ENCODE results near the gene SPECC1L.

SPECC1L gene

GRCh38 chr22:24400726-24401596 is 130.3 kb downstream of the SPECC1L start:
- DNase-seq: no peak

DNA sequence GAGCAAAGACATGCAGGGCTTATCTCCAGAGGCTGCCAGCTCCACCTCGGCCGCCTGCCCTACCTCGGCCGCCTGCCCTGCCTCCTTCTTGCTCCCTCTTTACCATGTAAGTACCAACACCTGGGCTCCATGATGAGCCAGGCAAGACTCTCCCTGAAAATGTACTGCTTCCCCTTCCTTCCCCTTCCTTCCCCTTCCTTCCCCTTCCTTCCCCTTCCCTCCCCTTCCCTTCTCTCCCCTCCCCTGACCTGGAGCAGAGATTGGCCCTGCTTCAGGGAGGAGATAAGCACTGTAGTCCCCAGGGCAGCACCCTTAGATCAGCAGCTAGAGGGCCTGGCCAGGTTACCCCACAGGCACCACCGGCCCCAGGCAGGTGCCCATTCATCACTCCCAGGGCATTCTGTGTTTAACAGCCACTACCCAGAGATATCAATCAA is 131.3 kb downstream of the SPECC1L start:
- no peak for DNase-seq

DNA sequence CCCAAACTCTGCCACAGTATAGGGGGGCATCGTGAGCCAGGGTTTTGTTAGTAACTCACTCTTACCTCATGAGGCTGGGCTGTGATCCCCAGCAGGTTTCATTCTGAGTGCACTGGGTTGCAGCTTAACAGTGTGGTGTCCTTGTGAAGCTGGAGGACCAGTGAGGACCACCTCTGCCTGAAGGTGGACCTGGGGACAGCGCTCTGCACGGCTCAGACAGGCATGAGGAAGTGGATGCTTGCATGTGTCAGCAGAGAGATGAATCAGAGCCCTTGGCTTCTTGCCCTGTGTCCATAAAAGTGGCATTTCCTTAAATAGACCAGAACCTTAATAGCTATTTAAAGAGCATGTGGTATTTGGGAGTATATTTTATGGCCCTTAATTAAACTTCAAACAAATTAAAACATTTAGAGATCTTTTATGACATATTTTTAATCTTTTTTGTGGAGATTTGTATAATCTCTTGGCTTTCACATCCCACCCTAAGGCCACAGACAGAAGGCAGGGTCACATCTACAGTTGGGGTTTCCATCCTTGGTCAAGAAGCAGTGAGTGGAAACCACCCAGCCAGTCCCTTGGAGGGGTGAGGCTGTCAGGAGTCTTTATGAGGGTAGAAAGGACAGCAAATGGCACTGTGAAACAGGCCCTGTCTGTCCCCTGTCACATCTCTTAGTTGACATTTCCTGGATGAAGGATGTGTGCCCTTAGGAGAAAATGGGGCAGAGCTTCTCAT is 132.0 kb downstream of the SPECC1L start:
- no peak for DNase-seq

GRCh38 chr22:24403346-24403745 is 132.7 kb downstream of the SPECC1L start:
- no peak for DNase-seq

- no peak for DNase-seq
Observed at GRCh38 chr22:24404561-24405275, 134.1 kb downstream of the SPECC1L start.

DNA sequence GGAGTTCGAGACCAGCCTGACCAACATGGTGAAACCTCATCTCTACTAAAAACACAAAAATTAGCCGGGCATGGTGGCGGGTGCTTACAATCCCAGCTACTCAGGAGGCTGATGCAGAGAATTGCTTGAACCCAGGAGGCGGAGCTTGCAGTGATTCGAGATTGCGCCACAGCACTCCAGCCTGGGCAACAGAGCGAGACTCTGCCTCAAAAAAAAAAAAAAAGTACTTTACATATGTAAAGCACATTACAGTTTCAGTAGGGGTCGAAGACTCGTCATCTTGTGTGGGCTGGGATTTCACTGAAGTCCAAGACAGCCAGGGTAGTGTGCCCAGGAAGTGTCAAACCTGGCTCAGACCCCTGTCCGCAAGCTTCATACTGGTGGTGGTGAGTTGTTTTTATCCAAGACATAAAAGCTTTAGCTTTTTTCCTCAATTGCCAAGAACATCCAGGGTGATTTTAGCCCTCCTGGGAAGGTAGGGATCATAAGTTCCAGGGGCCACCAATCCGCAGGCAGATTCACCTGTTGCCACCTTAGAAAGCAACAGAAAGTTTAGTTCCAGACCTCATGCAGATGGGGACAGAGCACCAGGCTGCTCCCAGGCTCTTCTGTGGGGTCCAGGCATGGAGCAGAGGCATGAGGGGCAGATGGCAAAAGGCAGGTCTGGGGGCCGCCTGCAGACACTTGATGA is 135.1 kb downstream of the SPECC1L start:
- no peak for DNase-seq

- DNase-seq: no peak
Observed at GRCh38 chr22:24406322-24407277, 136.0 kb downstream of the SPECC1L start.

- DNase-seq: no peak
Observed at GRCh38 chr22:24407278-24407665, 136.6 kb downstream of the SPECC1L start.

GRCh38 chr22:24407884-24408283 is 137.3 kb downstream of the SPECC1L start:
- DNase-seq: no peak

- DNase-seq: no peak
Observed at GRCh38 chr22:24408630-24409029, 138.0 kb downstream of the SPECC1L start.

DNA sequence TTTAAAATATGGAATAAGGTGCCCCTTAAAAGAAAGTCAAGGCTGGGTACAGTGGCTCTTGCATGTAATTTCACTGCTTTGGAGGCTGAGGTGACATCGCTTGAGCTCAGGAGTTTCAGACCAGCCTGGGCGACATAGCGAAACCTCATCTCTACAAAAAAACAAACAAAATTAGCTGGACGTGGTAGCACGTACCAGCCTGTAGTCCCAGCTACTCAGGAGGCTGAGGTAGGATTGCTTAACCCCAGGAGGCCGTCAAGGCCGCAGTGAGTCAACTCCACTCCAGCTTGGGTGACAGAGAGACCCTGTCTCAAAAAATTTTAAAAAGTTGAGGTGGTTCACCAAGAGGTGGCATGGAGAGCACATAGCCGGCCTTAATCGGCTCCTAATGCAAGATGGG is 139.1 kb downstream of the SPECC1L start:
- DNase-seq: no peak

GRCh38 chr22:24410110-24410856 is 139.7 kb downstream of the SPECC1L start:
- peak in 2 of 5 experiments; percentile 54 to 74 for DNase-seq

- DNase-seq: no peak
Observed at GRCh38 chr22:24411256-24412004, 140.8 kb downstream of the SPECC1L start.

DNA sequence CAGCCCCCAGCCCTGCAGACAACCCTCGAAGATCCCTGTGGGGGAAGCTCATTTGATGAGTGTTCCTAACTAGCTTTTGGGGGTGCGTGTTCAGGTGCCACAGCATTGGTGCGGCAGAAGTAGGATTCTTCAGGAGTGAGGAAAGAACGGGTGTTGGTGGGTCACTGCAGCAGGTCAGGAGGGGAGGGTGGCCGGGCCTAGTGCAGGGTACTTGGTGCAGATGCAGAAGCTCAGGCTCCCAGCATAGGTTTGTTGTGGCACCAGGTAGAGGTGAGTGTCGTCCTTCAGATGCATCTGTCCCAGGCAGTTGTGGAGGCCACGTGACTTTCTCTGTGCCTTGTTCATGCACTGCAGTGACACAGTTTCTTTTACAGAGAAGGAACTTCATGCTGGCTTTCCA is 141.6 kb downstream of the SPECC1L start:
- DNase-seq: no peak

DNA sequence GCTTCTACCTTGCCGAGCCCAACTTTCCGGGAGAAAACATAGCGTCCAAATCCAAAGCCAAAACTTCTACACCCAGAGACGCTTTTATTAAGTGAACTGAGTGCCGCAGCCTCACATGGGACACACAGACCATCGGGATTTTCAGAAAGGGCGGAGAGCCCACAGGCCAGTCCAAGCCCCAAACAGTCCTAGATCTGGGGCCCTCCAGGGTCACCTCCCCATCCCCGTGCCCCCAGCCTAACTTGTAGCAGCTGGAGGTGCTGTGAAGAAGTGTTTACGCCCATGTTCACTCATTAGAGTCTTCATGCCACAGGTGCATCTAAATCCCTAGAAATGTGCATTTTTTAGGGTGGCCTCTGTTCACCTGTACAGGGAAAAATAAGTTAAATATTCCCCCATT is 142.6 kb downstream of the SPECC1L start:
- no peak for DNase-seq

GRCh38 chr22:24413736-24414385 is 143.2 kb downstream of the SPECC1L start:
- DNase-seq: no peak

DNA sequence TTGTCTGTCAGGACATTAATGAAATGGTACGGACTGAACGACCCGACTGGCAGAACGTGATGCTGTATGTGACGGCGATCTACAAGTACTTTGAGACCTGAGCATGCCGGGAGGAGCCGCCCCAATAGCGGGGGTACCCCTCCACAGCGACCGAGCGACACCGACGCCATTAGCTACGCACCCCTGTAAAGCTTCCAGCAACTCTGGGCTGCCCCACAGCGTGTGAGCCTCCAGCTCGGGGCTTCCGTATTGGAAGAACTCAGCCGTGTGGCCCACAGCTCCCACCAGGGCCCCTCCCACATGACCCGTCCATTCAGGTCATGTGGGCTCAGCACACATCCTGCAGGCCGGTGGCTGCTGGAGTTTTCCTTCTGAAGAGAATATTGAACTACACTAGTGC is 143.9 kb downstream of the SPECC1L start:
- DNase-seq: no peak

- DNase-seq: no peak
Observed at GRCh38 chr22:24414984-24415945, 144.6 kb downstream of the SPECC1L start.

Data from T-helper 2 cell (primary cell).